Mesothelial cell of epicardium (in vitro differentiated cells): ENCODE data around the gene GPD2. TPM values are rescaled to one million over a fixed set of nuclear protein-coding genes. Genes with fewer than 3 reads are reported as not detected.

Source experiments
- DNase-seq, 2 experiments: peaks; one replicate each; pipeline ENCODE4 v3.0.0; 2021; ENCODE audit warnings: low spot score in 2 of 2; ENCODE audit not compliant: unreplicated experiment in 2 of 2
- H3K27ac Mint-ChIP-seq: 2 replicates; pipeline ENCODE4 v1.8.0; 2021; ENCODE audit warnings: mixed read lengths
- H3K27me3 Mint-ChIP-seq: 2 replicates; pipeline ENCODE4 v1.8.0; 2021; ENCODE audit warnings: low read depth, mixed read lengths
- H3K36me3 Mint-ChIP-seq: 2 replicates; pipeline ENCODE4 v1.8.0; 2021; ENCODE audit warnings: mixed read lengths
- H3K4me1 Mint-ChIP-seq: 2 replicates; pipeline ENCODE4 v1.8.0; 2021; ENCODE audit warnings: mixed read lengths
- H3K4me3 Mint-ChIP-seq: 2 replicates; pipeline ENCODE4 v1.8.0; 2021; ENCODE audit warnings: mild to moderate bottlenecking, moderate library complexity, mixed read lengths
- H3K9me3 Mint-ChIP-seq: 2 replicates; pipeline ENCODE4 v1.8.0; 2021; ENCODE audit warnings: mixed read lengths
- CTCF ChIP-seq: fragments of 200-600 bp; sonication (generic); IDR thresholded peaks from one replicate; pipeline ENCODE4 v1.5.0; 2021; ENCODE audit warnings: antibody characterized with exemption; ENCODE audit not compliant: unreplicated experiment
- total RNA-seq: library from RNA; stranded (reverse); gene quantifications from 3 replicates; pipeline ENCODE4 v1.2.1, GENCODE V29; 2021

GPD2 gene
- total RNA-seq, 1 donor from 2014 or later, result 21.7 TPM

DNA sequence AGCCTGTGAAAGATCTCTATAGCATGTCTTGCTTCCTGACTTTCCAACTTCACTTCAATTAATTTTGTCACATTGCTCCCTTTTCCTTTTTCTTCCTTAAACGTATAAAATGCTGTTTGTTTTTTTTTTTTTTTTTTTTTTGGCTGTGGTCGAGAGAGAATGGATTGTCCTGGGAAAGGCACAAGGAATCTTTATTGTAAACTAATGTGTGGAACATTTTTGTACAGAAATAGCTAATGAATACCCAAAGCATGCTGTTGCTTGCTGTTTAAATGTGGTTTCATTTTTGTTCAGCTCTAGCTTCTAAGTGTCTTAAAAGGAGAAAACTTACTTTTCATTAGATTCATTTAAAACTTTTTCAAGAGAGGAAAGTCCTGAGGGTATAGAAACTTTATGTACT is 105.5 kb downstream of the GPD2 start:
- DNase-seq, result no peak
- Mint-ChIP-seq H3K4me3 (no peak overlapping the region), H3K9me3 (no peaks in the 10 kb centered on the region), H3K36me3 (no peaks in the 10 kb centered on the region), H3K27me3 (no peaks in the 10 kb centered on the region), H3K27ac (no peak overlapping the region), H3K4me1 (peaks cover 16% of the 10 kb centered on the region)
- TF ChIP-seq CTCF, result no peak

DNA sequence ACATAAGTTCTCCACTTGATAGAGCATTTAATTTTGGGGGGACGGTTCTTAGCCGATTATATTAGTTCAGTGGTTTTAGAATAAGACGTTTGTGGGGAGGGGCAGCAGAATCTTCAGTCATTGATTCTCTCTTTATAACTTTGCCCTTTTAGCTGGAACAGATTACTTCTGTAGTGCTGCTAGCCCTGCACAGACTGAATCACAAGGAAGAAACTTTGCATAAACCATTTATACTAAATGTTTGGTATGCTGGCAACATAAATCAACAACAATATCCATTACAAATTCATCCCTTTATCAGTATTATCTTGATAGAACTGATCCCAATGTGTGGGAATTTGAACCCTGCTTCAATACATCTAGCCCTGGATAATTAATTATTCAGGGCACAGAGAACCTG is 112.2 kb downstream of the GPD2 start:
- H3K27ac Mint-ChIP-seq, result no peak overlapping the region
- H3K27me3 Mint-ChIP-seq, result no peaks in the 10 kb centered on the region
- H3K9me3 Mint-ChIP-seq, result no peaks in the 10 kb centered on the region
- peaks cover 4% of the 10 kb centered on the region for H3K36me3 Mint-ChIP-seq
- H3K4me1 Mint-ChIP-seq, result peaks cover 10% of the 10 kb centered on the region
- no peak for TF ChIP-seq CTCF
- DNase-seq, result no peak
- no peak overlapping the region for H3K4me3 Mint-ChIP-seq

DNA sequence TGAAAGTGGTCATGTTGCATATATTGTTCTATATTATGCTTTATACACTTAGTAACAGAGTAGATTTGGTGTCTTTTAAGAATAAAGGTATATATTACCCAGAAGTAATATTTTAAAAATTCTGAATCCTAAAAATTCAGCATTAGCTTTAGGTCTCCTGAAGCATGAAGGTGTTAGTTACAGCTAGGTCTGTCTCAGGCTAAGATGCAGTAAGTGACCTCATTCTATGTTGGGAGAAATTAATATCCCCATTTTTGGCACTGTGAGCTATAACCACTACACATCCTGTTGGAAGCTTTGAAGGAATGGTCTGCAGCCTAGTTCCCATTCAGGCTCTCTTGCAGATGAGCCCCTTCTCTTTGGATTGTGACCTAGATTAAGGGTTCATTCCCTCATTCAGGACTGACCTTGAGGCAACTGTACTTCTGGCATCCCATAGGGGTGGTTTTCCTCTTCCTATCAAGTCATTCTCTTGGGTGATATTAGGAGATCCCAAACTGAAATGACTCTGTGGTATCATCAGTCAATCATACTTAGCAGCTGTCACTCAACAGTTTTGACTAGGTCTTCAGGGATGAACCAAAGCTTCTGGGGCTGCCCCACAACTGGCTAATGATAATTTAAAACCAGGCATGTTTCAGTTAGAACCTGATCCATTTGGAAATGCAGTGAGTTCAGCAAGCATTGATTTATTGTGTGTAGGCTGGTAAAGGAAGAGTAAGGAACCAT is 117.7 kb downstream of the GPD2 start:
- H3K27ac Mint-ChIP-seq, result no peak overlapping the region
- H3K4me1 Mint-ChIP-seq, result peaks cover under 1% of the 10 kb centered on the region
- H3K9me3 Mint-ChIP-seq, result no peaks in the 10 kb centered on the region
- no peak for DNase-seq
- no peak for TF ChIP-seq CTCF
- peaks cover 17% of the 10 kb centered on the region for H3K36me3 Mint-ChIP-seq
- no peaks in the 10 kb centered on the region for H3K27me3 Mint-ChIP-seq
- H3K4me3 Mint-ChIP-seq, result no peak overlapping the region

DNA sequence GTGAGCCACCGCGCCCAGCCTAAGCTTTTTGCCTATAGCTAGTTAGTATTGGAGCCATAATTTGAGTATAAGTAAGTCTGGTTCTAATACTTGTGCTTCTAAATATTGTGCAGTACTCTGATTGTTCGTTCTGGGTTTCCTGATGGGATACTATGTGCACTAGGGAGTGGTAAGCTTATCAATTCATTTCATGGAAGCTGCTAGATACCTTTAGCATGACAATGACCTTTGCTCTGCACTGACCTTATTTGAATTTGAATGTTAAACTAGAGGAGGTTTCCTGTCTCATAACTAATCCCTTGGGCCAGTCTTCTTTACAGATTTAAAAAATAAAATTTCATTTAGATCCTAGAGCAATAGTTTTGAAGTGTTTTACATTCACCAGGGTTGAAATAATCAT is 125.1 kb downstream of the GPD2 start:
- no peaks in the 10 kb centered on the region for H3K9me3 Mint-ChIP-seq

GRCh38 chr2:156562124-156562523 is 125.9 kb downstream of the GPD2 start:
- Mint-ChIP-seq H3K4me1 (no peaks in the 10 kb centered on the region), H3K36me3 (peaks cover 13% of the 10 kb centered on the region), H3K27ac (no peak overlapping the region), H3K4me3 (no peak overlapping the region), H3K9me3 (no peaks in the 10 kb centered on the region), H3K27me3 (no peaks in the 10 kb centered on the region)
- no peak for TF ChIP-seq CTCF
- DNase-seq, result no peak

More for the DNA sequence above, 125.1 kb downstream of the GPD2 start:
- H3K27ac Mint-ChIP-seq, result no peak overlapping the region
- TF ChIP-seq CTCF, result no peak
- no peaks in the 10 kb centered on the region for H3K27me3 Mint-ChIP-seq
- peaks cover 15% of the 10 kb centered on the region for H3K36me3 Mint-ChIP-seq
- no peak overlapping the region for H3K4me3 Mint-ChIP-seq
- no peaks in the 10 kb centered on the region for H3K4me1 Mint-ChIP-seq
- DNase-seq, result no peak
